22Rv1 (cell line): ENCODE data around the gene TCEAL8.

Source experiments
- H3K27ac ChIP-seq: fragments of 450-650 bp; 2 replicates; pipeline ENCODE4 v1.5.1; 2017
- CTCF ChIP-seq: fragments of 450-650 bp; IDR thresholded peaks from 2 replicates; pipeline ENCODE4 v1.5.1; 2017; ENCODE audit warnings: mild to moderate bottlenecking
- ZFX ChIP-seq: fragments of 450-650 bp; IDR thresholded peaks from 2 replicates; pipeline ENCODE4 v1.6.1; 2017; ENCODE audit warnings: antibody characterized with exemption, borderline replicate concordance

Gene TCEAL8

GRCh38 chrX:103258275-103258674 is 3.3 kb upstream of the TCEAL8 start:
- 0 out of 2 replicates have a peak overlapping the region, but pooled peaks have one; percentile 25 for H3K27ac ChIP-seq
- TF ChIP-seq ZFX (no peak), CTCF (no peak)

GRCh38 chrX:103256651-103257050 is 1.7 kb upstream of the TCEAL8 start:
- no peak for TF ChIP-seq ZFX
- no peak for TF ChIP-seq CTCF
- H3K27ac ChIP-seq, result no peak overlapping the region

- peak overlapping the region; percentile 72 for H3K27ac ChIP-seq
- TF ChIP-seq ZFX (no peak), CTCF (no peak)
Measured at GRCh38 chrX:103254171-103254824, 657 bp downstream of the TCEAL8 start.

- TF ChIP-seq CTCF (no peak), ZFX (no peak)
- peak overlapping the region; percentile 72 for H3K27ac ChIP-seq
Measured at GRCh38 chrX:103253608-103254007, 1.3 kb downstream of the TCEAL8 start.

- H3K27ac ChIP-seq, result no peak overlapping the region
- no peak for TF ChIP-seq ZFX
- no peak for TF ChIP-seq CTCF
Measured at GRCh38 chrX:103250977-103251376, 4.0 kb downstream of the TCEAL8 start.

GRCh38 chrX:103249805-103250204 is 5.2 kb downstream of the TCEAL8 start:
- no peak overlapping the region for H3K27ac ChIP-seq
- TF ChIP-seq CTCF, result no peak

- TF ChIP-seq ZFX (no peak), CTCF (peak; percentile 47)
Measured at GRCh38 chrX:103248553-103248952, 6.4 kb downstream of the TCEAL8 start.

More at GRCh38 chrX:103248553-103248952, 6.4 kb downstream of the TCEAL8 start:
- no peak overlapping the region for H3K27ac ChIP-seq
